Stimulated activated CD4-positive, alpha-beta T cell treated with anti-CD3 and anti-CD28 coated beads, TNF-alpha, amount 100 ng/mL, for 48 hours (primary cell): ENCODE data around the gene VPREB1.
"Not testable (repeated sequence)": the region's sequence is repeated elsewhere in the genome, so short reads cannot be mapped to it uniquely, and the experiment has no call there.

ENCODE experiments used
- DNase-seq, 3 donors: peaks; one replicate each; pipeline ENCODE4 v3.0.0-alpha.2; 2020; ENCODE audit warnings: low read depth in 3 of 3

Gene VPREB1, protein sequence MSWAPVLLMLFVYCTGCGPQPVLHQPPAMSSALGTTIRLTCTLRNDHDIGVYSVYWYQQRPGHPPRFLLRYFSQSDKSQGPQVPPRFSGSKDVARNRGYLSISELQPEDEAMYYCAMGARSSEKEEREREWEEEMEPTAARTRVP

GRCh38 chr22:22244316-22245250 is at the start of gene VPREB1:
TSS of gene VPREB1 (plus strand) at chr22:22244786. CDS start at chr22:22244814, 28 bp downstream.
- no peak for DNase-seq

DNA sequence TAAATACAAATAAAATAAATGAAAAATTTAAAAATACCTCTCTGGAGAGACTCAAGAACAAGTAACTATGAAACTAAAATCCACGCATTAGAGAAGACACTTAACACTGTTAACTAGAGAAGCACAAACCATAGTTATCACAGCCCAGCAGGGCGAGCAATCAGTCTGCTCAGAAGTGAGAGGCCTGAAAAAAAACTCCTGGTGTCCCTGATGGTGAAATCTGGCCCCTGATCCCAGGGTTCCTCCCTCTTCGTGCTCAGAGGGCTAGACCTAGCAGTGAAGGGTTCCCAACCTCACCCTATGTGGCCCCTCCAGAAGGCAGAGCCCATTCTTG is 49.7 kb upstream of the VPREB1 start:
- no peak for DNase-seq

DNA sequence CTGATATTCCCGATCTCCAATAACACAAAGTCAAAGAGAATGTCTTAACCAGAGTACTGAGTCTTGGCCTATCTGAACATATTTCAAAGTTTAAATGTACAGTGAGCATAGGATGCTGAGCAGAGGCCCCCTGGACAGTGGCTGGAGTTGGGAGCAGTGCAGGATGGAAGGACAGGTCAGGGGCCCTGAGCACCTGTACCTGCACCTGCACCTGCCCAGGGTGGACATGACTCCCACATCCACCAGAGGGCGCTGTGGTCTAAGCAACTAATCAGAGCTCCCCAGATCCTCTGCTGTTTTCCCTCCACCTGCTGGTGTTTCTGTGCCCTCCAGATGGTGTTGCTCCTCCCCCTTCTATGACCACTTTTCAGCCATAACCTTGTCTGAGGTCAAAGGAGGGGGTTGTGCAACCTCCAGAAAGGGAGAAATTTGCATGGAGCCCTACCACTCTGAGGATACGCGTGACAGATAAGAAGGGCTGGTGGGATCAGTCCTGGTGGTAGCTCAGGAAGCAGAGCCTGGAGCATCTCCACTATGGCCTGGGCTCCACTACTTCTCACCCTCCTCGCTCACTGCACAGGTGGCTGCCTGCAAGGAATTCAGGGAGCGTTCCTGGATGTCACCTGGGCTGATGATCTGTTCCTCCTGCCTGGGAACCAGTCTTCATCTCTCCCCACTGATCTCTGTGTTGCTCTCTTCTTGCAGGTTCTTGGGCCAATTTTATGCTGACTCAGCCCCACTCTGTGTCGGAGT is 49.1 kb upstream of the VPREB1 start:
- peak; percentile 71 to 85 (median 72) for DNase-seq

- DNase-seq: no peak
Measured at GRCh38 chr22:22196018-22196533, 48.5 kb upstream of the VPREB1 start.

DNA sequence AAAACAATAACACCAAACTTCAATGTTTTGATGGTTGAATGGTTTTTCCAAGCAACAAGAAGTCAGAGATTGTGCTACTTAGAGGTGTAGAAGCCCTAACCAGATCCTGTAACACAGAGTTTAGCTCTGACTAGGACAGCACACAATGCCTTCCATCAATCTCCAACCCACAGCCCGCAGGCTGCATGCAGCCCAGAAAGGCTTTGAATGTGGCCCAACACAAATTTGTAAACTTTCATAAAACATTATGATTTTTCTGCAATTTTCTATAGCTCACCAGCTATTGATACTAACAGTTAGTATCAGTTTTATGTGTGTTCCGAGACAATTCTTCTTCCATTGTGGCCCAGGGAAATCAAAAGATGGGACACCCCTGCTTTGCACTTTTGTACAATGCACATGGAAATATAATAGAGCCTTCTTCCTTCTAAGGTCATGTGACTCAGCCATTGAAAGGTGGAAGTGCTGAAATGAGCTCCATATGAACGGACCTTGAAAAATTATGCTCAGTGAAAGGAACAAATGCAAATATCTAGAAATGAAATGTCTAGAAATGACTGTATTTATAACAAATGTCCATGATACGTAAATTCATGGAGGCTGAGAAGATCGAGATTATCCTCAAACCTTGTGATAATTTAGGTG is 47.6 kb upstream of the VPREB1 start:
- DNase-seq: no peak

DNA sequence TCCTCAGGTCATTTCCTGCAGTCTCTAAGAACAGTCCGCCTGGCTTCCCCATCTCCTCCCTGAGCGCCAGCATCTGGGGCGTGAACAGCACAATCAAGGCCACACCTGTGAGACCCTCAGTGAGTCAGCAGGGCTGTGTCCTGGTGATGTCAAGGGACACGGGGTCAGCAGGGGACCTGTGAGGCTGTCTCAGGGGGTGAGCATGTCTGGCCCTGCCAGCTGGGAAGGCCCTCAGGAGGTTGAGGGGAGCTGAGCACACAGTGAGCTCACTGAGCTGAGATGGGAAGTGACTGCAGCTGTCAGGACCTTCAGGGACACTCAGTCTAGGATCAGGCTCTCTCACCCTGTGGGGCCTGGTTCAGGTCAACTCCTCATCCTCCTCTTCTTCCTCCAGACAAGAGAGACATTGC is 46.6 kb upstream of the VPREB1 start:
- no peak for DNase-seq

- no peak for DNase-seq
Measured at GRCh38 chr22:22198751-22199150, 45.8 kb upstream of the VPREB1 start.

GRCh38 chr22:22199634-22200033 is 45.0 kb upstream of the VPREB1 start:
- no peak for DNase-seq

DNA sequence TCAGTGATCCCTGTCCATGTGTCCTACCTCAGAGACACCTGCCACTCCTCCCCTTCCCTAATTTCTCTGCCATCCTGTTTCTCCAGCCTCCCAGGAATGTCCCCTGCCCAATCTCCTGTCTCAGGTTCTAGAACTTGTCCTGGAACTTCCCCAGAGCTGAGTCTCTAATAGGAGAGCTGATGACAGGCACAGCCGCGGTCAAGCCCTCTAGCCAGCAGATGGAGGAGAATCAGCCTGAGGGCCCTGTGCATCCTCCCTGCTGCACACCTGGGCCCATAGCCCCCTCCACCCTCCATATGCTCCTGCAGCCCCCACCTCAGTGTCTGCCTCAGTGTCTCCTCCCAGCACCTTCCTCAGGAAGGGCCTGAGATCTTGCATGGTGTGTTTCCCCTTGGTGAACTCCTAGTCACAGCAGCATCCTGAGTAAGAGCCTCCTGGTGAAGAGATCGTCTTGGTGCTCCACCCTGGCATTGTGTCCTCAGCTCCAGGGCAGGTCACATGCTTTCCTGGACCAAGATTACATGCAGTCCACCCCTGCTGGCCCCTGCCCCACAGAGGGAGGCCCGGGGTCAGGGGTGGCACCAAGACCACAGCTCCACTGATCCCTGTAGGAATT is 43.9 kb upstream of the VPREB1 start:
- DNase-seq: no peak

- peak in 2 of 3 donors; percentile 42 to 49 for DNase-seq
Measured at GRCh38 chr22:22201185-22201929, 43.2 kb upstream of the VPREB1 start.

DNA sequence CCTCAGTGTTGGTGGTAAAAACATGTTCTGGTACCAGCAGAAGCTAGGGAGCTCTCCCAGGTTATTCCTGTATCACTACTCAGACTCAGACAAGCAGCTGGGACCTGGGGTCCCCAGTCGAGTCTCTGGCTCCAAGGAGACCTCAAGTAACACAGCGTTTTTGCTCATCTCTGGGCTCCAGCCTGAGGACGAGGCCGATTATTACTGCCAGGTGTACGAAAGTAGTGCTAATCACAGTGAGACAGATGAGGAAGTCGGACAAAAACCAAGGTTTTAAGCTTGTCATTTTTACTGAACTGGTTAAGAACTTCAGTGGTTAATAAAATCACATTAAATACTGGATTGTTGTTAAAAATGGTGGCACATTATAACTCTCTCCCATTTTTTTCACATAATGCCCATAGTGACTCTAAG is 42.6 kb upstream of the VPREB1 start:
- DNase-seq: no peak

DNA sequence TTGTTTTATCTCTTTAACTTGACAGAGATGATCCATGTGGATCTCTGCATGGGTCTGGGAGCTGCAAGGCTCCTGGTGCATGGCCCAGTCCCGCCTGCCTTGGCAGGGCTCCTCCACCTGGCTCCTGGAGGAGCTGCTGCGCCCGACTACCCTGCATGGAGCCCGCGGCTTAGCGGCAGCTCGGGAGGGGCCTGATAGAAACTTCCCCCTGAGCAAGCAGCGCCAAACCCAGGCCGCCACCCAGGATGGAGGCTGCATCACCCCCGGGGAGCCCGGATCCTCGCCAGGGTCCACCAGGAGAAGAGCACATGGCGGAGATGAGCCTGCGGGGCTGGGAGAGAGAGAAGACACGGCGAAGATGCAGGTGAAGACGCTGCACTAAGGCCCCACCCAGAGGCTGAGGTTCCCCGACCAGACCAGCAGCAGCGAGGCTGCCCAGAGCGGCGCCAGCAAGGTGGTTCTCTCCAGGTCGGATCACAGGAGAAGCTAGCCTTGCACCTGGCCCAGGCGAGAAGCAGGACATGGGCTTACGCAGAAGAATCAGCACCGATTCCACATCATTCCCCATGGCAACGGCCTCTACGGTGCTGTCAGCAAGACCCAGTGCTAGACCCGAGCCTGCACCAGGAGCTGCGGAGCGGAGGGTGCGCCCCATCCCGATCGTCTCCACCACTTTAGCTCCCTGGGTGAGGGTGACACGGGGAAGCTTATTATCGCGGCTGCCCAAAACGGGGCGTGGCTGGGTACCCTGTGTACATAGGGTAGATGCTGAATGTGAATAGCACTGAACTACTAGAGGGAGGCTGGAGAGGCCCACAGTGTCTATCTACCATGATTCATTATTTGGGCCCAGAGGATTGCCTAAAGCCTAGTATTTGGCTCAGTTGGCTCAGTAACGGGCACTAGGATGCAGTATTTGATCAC is 41.3 kb upstream of the VPREB1 start:
- no peak for DNase-seq

DNA sequence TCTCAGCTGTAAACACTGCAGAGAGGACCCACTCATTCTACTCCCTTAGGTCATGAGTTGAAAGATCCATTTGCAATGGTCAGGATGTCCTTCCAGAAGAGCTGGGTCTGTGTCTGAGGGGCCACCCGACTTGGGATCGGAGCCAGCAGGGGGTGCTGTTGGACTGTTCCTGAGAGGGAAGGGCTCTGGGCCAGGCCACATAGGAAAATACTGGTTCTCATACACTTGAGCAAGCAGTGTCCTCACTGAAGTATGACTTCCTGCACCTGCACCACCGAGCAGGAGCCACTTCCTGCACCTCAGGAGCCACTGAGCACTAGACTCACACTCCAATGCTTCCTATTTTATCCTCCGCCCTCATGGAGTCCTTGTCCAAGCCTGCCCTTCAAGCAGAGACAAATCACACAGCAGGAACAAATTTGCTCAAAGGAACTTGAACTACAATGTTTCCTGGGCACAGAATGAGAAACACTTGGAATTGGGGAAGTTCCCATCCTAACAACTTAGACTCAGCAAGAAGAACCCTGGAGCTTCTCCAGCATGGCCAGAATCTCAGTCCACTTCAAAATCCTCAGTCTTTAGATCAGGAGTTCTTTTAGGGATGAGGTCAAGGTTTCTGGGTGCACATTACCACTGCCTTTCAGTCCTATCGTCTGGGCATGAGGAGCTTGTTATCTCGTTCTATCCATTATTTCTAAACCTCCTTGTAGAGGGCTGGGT is 36.6 kb upstream of the VPREB1 start:
- peak; percentile 66 to 84 (median 74) for DNase-seq

GRCh38 chr22:22208652-22209051 is 35.9 kb upstream of the VPREB1 start:
- DNase-seq: no peak

GRCh38 chr22:22209080-22209640 is 35.4 kb upstream of the VPREB1 start:
- DNase-seq: not testable (repeated sequence)

- peak; percentile 46 to 71 (median 54) for DNase-seq
Measured at GRCh38 chr22:22210375-22210774, 34.2 kb upstream of the VPREB1 start.

- peak in 1 of 3 donors; percentile 6 for DNase-seq
Measured at GRCh38 chr22:22210889-22211833, 33.4 kb upstream of the VPREB1 start.
